Right kidney (tissue), 1 donor: ENCODE results near the gene CSH1.
"Not testable (repeated sequence)": the region's sequence is repeated elsewhere in the genome, so short reads cannot be mapped to it uniquely, and the experiment has no call there.

Experiments used
- DNase-seq: peaks from one replicate; pipeline ENCODE4 v3.0.0-alpha.2; 2016

The CSH1 gene

GRCh38 chr17:63866625-63867024 is 29.7 kb downstream of the CSH1 start:
- DNase-seq, result not testable (repeated sequence)

- DNase-seq, result no peak
Measured at GRCh38 chr17:63859257-63859656, 37.1 kb downstream of the CSH1 start.

- DNase-seq, result not testable (repeated sequence)
Measured at GRCh38 chr17:63856425-63856824, 39.9 kb downstream of the CSH1 start.

GRCh38 chr17:63855185-63855584 is 41.2 kb downstream of the CSH1 start:
- DNase-seq, result no peak

- no peak for DNase-seq
Measured at GRCh38 chr17:63854709-63855108, 41.7 kb downstream of the CSH1 start.

- no peak for DNase-seq
Measured at GRCh38 chr17:63853260-63853659, 43.1 kb downstream of the CSH1 start.

- no peak for DNase-seq
Measured at GRCh38 chr17:63850401-63850800, 46.0 kb downstream of the CSH1 start.

GRCh38 chr17:63848834-63849689 is 47.3 kb downstream of the CSH1 start:
- peak; percentile 91 for DNase-seq

- DNase-seq, result no peak
Measured at GRCh38 chr17:63847525-63848249, 48.7 kb downstream of the CSH1 start.

- no peak for DNase-seq
Measured at GRCh38 chr17:63845509-63845908, 50.9 kb downstream of the CSH1 start.
